HG02970 (cell line): ENCODE measurements around the gene C2orf49.

ENCODE experiments used
- ATAC-seq: cut with Tn5 transposase; IDR thresholded peaks from one replicate; pipeline ENCODE4 v1.9.1; 2021; ENCODE audit warnings: mild to moderate bottlenecking, moderate library complexity, moderate number of reproducible peaks; ENCODE audit not compliant: unreplicated experiment, low FRiP score

C2orf49 gene

DNA sequence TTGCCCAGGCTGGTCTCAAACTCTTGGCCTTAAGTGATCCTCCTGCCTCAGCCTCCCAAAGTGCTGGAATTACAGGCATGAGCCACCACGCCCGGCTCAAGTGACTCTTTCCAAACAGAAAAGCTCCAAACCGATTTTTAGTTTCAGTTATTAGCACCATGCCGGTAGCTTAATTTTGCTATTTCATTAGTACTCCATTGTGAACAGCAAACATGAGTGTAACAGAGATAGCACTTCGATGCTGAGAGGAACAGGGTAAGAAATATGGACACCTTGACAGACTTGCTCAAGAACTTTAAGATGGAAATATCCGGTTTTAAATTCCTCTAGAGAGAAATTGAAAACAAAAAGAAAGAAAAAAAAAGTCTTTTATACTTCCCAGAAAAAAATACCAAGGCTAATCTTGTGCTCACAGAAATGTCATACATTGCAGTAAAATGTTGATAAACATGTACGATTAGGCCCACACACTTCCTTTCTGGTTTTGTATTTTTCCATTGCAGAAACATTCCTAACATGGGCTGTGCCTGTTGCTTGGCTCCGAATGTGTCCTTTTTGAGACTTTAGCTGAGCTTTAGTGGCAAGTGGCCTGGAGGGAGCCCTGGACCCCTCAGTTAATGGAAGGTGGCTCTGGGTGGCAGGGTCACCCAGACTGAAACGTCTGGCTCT lies 43.2 kb downstream of the C2orf49 start:
- ATAC-seq, result no peak

DNA sequence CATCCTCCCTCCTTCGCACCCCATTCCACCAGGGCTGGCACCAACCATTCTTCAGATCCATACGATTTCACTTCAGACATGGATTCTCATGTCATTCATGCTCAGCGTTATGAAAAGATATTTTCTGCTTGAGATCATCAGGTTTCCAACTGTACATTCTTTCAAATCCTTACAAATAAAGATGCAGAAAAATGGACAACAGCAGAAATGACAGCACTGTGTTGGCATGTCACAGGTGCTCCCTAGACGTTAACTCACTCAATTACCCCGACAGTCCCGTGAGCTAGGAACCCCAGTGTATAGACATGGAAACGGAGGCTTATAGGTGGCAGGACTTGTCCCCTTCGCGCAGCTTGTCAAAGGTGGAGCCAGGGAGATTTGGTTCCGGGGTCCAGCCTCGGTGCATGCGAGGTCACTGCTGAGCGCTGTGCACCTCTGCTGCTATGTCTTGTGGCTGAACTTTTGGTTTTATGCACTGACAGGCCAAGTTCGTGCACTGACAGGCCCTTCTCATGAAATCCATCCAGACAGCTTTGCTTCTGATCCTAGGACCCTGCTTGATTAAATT lies 43.8 kb downstream of the C2orf49 start:
- ATAC-seq, result no peak

DNA sequence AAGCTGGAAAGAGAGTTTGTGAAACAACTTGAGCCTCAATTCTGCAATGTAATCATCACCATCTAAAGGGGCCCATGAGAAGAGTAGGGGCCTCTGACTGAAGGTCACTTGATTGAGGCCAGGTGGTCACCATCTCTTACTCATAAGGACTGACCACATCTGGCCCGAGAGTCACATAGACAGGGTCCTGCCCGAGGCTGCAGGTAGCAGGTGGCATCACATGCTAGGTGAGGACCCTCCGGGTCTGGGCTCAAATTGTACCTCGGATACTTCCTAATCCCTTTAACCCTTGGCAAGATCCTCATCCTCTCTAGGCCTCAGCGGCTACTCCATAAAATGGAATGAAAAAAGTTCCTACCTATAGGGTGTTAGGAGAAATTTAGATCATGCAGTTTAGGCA lies 44.8 kb downstream of the C2orf49 start:
- ATAC-seq, result no peak

DNA sequence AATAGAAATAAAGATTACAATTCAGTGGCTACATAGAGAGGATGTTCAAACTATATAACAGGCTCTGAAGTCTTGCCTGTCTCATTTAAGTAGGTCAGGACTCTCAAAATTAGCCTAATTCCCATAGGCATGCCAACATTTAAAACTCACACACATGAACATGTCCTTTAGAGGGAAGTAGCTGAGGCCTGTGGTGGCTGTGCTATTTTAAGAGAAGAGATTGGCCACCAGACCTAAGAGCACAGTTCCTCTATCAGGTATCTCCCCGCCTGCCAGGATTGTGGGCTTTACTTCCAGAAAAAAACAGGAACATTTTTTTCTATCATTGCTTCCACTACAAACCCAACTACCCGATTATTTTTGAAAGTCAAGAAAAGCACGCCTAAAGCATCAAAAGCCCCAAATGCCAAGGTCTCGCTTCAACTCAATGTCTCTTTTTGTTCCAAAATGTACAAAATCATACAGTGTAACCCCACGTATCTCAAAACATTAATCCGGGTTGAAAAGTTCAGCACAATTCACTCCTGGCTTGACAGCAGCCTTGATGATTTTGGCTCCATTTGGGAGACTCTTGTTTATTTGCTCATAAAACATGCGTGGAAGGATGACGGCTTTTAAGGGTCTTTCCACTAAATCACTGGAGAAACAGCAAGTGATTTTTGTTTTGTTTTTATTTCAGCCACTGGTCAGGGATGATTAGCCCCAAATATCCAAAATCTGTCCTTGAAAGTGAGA lies 46.3 kb downstream of the C2orf49 start:
- no peak for ATAC-seq

DNA sequence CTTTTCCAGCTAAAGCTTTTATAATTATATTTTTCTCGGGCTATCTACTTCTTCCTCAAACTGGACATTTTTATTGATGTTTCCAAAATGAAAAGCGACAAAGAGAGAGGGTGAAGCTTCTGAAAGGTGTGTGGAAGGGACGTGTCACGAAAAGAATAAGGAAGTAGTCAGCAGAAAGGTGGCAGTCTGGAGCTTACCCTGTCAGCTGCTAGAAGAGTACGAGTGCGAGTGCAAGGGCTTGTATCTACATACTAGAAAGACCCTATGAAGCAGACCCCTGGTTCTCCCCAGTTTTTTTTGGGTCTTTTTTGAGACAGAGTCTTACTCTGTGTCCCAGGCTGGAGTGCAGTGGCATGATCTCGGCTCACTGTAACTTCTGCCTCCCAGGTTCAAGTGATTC lies 46.9 kb downstream of the C2orf49 start:
- ATAC-seq, result no peak

DNA sequence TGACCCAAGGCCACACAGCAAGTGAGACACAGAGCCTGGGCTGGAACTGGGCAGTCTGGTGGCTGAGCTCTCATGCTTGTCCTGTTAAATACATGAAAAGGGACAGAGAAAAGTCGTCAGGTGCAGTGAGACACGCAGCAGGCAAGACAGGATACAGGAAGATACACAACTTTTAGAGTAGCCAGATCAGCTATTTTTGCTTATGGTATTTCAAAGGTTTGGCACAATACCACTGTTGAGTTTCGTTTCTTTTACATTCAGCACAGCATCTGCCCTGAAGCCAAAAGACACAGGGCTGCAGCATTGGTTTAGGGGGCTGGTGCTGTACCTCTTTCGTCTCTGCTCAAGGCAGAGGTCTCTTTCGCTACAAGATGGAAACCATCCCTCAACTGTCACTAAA lies 47.5 kb downstream of the C2orf49 start:
- no peak for ATAC-seq

DNA sequence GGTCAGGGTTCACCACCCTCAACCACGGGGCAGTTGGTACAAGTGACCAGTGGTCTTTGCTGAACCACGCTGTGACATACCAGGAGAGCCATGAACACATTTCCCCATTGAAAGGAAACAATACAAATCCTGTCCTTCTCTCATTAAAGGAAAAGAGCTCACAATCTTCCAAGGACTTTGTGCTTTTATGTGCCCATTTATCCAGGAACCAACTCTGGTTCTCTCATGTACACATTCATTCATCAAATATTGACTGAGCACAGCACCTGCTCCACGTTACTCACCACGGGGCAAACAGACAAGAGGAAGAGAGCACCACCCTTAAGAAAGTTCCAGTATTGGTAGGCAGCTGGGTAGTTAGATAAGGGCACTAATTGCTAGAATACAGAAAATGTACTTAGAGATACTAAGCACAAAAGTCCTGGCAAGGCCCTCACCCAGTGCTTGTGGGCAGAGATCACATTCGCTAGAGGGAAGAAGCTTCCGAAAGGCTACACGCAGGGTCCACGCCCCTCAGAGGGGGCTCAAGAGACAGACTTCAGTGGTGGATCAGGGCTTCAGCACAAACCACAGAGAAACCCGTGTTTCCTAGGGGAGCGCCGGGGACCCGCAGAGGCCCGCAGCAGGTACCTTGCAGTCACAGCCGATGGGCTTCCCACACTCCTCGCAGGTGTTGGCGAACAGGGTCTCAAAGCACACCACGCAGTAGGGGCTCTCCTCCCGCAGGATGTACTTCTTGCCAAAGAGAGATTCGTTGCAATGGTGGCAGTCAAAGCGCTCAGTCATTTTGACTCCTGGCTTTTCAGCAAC lies 48.6 kb downstream of the C2orf49 start:
- no peak for ATAC-seq

DNA sequence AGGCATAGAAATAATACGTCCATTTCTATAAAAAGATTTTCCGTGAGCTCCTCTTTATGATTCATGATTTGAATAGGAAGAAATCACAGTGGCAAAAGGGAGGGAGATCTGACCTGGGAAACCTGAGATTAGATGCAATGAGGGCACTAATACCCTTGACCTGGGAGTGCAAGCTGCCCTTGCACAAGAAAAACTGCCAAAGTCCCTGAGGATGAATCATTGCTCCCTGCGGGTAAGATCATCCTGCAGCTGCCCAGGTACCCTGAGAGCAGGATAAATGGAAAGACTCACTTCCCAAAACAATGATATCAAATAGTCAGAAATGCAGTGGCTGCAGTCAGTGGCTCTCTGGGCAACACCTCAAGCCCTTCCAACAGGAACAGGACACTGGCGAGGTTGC lies 49.9 kb downstream of the C2orf49 start:
- ATAC-seq, result no peak

DNA sequence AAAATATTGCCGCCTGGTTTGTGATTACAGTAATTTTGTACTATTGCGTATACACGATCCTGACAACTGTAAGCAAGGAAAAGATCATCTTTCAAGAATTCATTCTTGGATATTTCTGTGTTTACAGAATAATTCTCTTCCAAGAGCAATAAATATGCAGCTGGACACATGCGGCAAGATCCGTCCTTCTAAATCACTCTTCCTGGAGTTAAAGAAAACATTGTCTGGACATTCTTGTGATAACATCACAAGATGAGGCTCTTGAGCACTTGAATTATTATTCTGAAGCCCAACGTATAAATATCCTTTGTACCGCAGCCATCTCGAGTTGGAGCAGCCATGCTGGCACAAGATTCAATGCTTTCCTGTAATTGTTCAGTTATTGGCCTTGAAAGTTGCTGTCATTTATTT lies 51.6 kb downstream of the C2orf49 start:
- no peak for ATAC-seq

DNA sequence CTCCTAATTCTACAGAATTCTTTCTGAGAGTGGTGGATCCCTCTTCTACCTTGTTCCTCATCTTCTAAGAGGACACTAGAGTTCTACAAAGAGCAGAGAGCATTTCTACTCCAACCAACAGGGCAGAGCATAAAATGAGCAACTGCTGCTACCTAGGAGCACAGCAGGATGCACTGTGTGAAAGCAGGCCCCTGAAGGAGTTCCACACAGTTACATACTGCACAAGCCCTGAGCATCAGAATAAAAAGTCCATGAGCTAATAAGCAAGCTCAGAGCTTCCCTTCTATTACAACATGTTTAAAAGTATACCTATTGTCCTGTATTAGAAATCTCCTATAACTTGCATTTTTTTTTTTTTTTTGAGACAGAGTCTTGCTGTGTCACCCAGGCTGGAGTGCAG lies 53.1 kb downstream of the C2orf49 start:
- ATAC-seq, result no peak

DNA sequence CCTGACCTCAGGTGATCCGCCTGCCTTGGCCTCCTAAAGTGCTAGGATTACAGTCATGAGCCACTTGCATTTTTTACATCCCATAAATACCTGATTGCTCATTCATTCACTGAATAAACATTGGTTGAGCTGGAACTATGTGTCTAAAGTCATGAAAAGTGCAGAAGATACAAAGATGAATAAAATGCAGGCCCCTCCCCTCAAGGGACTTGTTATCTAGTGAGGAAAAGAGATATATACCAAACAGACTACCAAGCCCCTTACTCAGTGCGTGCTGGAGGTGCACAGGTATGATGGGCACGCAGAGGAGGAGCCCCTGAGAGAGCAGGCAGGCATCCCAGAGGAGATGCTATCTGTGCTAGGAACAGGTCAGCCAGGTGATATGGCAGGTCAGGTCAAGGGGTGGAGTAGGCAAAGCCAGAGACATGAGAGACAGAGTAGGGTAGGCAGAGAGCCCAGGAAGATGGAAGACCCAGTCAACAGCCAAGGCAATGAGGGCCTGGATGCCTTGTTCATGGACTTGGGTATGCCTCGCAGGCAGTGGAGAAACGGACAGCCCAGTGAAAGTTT lies 53.8 kb downstream of the C2orf49 start:
- no peak for ATAC-seq

DNA sequence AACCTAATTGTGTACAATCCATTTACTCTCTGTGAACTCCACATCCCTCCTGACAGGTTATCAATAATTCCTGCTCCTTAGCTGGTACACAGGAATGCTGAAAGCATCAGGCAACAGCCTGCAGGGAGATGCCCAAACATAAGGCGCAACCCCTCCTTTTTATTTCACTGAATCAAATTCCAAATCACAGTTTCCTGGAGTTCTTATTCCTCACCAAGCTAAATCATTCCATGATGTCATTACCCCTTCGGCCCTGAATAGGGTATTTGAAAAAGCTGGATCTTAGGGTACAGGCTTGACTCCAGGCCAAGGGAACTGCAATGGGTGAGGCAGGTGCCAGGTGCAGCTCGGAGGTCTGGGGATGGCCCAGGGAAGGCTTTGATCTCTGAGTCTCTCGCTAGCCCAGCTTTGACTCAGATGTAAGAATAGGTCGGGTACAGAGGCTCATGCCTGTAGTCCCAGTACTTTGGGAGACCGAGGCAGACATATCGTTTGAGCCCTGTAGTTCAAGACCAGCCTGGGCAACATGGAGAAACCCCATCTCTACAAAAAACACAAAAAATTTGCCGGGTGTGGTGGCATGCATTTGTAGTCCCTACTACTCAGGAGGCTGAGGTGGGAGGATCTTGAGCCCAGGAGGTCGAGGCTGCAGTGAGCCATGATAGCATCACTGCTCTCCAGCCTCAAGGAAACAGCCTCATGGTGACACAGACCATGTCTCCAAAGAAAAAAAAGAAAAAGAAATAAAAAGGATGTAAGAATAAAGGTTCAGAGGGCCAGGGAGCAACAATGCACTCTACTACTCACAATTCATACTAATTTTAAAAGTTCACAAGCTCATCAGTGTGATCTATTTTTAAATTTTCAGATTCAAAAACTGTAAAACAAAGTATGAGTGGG lies 54.7 kb downstream of the C2orf49 start:
- ATAC-seq, result no peak

DNA sequence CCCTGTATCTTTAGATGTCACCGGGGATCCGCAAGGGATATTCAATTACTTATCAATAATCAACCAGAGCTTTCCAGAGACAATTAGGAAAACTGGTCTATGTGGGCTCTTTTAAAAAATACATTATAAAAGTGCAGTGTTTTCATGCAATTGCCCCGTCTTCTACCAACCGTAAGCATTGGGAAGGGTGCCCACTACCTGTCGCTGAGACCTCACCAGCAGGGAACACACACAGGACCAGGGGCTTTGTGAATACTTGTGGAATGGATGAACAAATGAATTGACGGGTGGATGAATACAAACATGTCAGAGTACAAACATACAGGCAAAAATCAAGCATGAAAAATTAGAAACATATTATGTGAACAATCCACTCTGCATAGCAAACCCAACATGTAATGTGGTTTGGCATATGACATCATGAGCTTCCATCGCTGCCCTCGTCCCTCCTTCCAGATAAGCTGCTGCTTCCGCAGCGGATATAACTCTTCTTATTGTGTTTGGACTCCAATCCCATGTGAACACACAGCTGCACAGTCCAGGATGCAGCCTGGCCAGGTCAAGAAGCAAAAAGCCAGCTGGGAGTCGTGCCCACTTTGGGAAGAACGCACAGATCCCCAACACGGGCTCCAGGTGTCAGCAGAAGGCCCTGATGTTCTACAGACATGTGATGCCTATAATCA lies 56.2 kb downstream of the C2orf49 start:
- ATAC-seq, result no peak

DNA sequence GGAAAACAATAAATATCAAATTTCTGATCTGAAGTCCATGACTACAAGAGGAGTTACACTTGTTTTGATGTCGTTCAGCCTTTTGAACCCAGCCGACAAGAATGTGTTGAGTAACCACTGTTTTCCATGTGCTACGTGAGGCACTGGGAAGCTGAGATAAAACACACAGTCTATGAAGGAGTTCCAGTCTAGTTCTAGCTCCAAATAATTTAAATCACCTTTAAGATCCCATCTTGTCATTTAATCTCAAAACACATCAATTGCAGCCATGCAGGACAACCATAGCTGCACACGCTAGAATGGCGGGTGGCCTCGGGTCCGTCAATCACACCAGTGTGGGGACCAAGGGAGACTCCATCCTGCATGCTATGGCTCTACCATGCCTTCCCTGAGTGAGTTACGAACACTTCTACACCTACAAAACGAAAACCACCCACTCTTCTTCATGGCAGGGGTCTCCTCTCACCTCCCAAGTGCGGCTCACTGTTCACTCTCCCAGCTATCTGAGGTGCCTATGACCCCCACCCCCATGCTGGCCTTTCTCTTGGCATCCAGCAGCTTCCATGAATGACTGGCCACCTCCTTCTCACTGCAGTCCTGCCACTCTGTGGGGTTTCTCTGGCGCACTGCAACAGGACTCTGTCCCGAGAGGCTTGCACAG lies 57.7 kb downstream of the C2orf49 start:
- no peak for ATAC-seq

DNA sequence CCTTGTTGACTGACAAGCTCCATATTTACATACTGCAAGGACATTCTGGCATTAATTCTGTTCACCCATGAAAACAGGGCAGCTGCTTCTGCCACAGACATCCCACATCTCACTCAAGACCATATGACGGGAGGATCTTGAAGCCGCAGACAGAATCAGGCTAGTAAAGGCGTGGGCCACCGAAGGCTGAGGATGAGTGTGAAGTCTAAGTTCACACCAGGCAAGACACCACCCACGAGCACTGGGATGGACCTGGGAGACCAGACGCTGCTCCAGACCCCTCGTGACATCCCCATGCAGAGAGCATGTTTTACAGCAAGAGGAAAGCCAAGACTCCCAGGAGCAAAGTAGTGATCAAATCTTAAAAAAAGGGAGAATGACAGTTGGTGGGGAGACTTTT lies 58.4 kb downstream of the C2orf49 start:
- ATAC-seq, result no peak

DNA sequence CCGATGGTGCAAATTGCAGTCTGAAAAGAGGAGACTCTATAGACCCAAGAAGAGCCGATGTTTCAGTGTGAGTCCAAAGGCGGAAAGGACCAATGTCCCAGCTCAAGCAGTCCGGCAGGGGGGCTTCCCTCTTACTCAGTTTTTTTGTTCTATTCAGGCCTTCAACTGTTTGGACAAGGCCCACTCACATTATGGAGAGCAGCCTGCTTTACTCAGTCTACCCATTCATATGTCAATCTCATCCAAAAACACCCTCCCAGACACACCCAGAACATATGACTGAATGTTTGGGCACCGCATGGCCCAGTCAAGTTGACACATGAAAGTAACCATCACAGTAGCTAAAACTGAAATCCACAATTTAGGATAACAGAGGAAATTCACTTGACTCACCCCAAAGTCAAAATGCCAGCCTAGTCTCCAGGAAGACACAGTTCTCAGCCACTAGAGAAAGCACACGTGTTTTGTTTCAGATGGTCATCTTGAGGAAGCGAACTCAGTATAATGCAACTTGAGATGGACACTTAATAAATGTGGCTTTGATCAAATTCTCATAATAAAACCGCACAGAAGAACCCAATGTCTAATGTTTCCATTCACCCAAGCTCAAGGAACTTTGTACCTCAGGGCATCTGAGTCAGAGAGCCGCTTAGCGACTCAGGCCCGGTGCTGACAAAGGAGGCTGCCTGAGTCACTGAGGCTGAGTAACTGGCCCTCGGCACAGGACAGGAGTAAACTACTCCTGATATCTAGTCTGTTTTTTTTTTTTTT lies 59.1 kb downstream of the C2orf49 start:
- ATAC-seq, result no peak

DNA sequence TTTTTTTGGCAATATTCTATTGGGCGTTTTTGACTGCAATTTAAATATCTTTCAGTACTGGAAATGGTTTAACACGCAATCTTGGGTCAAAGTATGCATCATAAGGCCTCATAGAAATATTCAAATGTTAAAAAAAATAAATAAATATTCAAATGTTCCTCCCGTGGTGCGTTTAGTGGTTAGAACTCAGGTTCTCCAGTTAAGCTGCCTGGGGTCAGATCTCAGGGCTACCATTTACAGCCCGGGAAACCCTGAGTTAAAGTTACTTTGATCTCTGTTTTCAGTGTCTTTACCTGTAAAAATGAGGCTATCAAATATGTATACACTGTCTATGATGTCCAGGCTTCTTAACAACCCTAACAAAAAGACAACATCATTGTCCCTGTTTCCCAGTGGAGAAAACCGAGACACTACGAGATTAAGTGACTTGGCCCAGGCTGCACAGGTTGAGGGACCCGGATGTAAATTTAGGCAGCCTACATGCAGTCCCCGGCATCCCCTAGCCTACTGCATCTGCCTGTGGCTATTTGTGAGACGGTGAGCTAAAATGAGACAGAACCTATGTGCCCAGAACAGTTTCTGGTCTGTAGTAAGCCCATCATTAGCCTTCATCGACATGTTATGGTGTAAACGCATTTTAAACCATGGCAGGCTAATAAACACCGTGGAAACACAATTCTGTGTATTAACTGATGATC lies 59.8 kb downstream of the C2orf49 start:
- ATAC-seq, result no peak
